NCI-H146 treated with DMSO at 0.1 percent for 48 hours (cell line): ENCODE data around the gene MIB2.

Experiments used
- DNase-seq: peaks from one replicate; lab custom pipeline; 2025; ENCODE audit not compliant: unreplicated experiment; lab: John Stamatoyannopoulos, UW

The MIB2 gene

GRCh38 chr1:1598051-1598719 lies 17.1 kb upstream of the MIB2 start:
- no peak for DNase-seq

DNA sequence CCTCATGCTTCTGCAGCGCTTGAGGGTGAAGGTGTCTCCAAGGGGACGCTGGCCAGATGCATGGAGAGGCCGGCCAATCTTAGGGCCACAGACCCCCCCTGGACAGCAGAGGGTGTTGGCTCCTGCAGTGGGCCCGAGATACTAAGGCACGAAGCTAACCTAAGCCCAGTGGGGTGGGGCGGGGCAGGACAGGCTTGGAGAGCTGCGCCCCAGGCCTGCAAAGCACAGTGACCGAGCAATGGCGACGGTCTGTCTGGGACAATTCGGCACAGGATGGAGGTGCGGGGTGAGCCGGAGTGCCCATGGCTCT lies 16.6 kb upstream of the MIB2 start:
- DNase-seq = no peak

GRCh38 chr1:1599030-1599934 lies 16.0 kb upstream of the MIB2 start:
- no peak for DNase-seq

DNA sequence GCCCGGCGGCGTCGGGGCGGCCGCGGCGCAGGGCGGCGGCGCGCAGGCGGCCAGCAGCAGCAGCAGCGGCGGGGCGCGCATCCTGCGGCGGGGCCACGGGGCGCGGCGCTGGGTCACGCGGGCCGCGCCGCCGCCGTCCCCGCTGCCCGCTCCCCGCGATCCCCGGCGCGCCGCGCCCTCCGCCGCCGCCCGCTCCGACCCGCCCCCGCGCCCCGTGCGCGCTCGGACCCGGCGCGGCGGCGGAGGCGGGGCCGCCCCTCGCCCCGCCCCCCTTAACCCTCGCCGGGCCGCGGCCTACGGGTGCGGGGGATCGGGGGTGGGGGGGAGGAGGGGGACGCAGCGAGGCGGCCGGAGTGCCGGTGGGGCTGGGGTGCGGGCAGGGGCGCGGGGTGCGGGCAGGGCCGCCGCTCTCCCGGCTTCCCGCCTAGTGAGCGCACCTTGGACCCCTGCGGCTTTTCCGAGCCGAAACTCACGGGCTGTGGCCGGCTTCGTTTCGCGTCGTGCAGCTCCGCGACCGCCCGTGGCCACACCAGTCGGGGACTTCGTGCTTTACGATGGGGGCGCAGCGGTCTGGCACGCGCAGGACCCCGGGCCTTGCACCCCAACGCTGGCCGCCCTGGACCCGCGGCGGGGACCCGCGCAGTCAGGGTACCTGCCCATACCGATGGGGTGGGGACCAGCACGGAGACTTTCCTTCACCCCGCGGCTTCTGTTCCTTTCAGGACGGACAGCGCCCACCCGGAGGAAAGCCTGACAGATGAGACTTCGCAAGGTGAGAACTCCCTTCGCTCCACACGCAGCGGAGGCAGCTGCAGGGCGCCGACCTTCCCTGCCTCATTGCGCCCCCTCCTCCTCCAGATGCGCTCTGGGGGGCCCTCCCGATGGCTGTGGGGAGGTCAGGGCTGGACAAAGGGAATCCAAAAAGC lies 15.1 kb upstream of the MIB2 start, which contains the start of gene FNDC10:
Gene FNDC10 (minus strand): TSS at position 201 of the 926 bp plus-strand sequence. CDS start 120 bp downstream, at position 81.
- DNase-seq = no peak

DNA sequence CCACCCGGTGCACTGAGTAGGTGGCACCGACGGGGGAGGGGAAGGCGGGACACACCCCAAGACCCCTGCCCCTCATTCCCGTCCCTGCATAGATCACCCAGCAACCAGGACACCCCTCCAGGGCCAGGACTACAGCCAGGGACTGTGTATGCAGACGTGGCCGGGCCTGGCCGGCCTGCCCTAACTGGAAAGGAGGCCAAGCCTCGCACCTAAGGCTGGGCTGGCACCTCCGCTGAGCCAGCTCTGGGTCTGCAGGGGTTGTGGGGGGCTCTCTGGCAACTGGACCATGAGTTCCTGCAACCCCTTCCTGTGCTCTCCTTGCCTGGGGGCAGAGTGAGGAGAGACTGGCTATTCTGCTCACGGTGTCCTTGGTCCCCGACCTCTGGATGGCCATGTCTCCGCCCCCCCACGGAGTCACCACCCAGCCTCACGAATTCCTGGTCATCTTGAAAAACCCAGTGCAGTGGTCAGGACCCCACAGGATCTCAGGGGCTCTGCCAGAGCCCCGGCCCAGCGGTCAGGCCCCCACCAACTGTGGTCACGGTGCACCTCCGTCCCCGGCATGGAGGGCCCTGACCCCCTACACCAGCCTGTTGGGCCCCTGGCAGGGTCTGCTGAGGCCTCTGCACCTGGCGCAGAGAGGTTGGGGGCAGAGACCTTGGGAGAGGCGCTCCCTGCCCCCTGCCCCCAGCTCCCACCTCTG lies 14.3 kb upstream of the MIB2 start:
- no peak for DNase-seq

DNA sequence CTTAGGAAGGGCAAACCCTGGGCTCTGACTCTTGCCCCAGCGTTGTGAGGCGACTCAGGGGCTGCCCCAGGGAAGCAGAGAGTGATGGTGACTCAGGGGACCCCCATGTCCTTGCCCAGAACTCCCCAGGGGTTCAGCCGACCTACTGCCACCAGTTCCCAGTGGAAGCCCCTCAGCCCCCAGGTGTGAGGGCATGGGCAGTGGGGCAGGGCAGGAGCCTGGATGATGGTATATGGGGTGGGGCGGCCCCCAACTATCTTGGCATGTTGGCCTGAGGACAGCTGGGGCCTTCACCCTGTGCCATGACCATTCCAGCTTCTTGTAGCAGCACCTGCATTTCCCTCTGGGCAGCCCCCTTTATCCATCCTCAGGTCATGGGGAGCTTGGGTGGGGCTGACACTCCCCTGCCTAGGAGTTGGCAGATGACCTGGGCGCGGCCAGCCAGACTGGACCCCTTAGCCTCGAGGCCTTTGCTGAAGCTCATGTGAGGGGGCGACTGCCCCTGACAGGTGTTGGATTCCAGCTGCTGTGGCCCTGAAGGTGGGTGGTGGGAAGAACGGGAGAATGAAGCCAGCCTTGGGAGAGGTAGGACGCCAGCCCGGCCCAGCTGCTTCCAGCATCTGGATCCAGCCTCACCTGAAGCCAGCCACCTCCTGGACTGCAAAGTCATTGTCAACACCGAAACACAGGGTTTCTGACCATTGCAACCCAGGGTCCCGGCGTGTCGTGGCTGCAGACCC lies 13.6 kb upstream of the MIB2 start:
- DNase-seq = no peak

DNA sequence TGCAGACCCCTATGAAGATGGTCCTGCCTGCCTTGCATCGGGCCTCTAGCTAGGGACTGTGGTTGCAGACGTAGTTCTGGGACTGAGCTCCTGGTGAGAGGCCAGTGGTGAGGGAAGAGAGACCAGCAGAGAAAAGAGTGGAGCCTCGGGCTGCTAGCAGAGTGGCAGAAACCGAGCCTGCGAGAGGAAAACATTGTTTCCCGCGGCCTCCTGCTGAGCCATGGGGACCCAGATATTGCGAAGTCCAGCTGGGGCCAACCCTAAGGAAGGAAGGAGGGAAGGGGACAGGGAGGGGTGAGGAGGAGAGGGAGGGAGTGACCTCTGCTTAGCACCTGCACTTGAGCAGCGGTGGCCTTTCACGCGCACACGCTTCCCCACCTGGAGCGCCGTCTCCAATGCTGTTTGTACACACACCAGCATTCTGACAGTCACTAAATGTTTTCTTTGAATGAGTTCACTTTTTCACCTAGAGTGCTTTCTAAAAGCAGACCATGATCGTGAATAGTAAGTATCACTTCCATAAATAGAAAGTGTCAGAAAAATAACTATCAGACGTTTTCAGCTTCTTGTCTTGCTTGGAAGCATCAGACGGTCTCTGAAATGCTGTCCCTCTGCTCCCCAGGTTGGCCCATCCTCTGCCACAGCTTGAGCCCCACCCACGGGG lies 12.9 kb upstream of the MIB2 start:
- no peak for DNase-seq

GRCh38 chr1:1602968-1603506 lies 12.3 kb upstream of the MIB2 start:
- DNase-seq = no peak

GRCh38 chr1:1603671-1604373 lies 11.5 kb upstream of the MIB2 start:
- no peak for DNase-seq

DNA sequence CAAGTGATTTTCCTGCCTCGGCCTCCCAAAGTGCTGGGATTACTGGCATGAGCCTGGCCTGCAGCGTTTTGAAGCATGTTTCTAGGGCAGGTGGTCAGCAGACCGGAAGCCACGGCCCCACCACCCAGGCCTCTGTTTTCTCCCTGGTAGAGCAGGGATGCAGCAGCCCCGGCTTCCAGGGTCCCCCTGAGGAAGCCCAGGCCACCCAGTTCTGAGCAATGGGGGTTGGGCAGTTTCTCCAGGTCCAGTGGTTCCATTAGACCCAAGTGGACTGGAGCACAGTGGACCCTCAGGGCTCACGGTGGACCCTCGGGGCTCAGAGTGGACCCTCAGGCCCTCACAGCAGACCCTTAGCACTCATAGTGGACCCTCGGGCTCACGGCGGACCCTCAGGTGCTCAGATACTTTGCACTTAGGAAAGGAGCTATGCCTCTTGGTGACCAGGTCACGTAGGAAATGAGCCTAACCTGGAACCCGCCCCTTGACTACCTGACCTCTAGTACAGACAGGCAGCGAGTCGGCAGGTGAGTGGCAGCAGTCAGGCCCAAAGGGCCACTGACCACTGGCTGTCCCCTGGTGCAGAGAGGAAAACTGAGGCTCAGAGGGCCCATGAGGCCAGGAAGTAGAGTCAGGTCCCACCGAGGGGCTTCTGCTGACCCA lies 10.8 kb upstream of the MIB2 start:
- no peak for DNase-seq

DNA sequence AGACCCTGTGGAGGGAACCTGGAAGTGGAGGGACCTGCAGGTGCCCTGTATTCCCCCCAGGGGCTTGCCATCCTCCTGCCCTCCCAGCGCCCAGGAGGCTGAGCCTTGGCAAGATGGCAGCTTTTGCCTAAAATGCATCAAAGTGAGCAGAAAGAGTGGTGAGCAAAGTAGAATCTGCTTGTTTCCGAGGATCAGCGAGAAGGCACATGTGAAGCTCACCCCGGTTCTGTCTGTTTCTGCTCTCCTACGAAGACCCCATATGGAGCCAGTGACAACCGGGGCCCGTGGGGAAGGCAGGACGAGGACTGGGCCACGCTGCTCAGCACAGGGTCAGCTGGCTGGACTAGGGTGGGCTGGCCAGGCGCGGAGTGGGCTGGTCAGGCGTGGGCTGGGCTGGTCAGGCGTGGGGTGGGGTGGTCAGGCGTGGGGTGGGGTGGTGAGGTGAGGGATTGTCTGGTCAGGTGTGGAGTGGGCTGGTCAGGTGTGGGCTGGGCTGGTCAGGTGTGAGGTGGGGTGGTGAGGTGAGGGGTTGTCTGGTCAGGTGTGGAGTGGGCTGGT lies 10.2 kb upstream of the MIB2 start:
- DNase-seq = no peak

GRCh38 chr1:1605724-1606123 lies 9.6 kb upstream of the MIB2 start:
- DNase-seq = no peak

- no peak for DNase-seq
Measured at GRCh38 chr1:1606232-1606631, 9.1 kb upstream of the MIB2 start.

DNA sequence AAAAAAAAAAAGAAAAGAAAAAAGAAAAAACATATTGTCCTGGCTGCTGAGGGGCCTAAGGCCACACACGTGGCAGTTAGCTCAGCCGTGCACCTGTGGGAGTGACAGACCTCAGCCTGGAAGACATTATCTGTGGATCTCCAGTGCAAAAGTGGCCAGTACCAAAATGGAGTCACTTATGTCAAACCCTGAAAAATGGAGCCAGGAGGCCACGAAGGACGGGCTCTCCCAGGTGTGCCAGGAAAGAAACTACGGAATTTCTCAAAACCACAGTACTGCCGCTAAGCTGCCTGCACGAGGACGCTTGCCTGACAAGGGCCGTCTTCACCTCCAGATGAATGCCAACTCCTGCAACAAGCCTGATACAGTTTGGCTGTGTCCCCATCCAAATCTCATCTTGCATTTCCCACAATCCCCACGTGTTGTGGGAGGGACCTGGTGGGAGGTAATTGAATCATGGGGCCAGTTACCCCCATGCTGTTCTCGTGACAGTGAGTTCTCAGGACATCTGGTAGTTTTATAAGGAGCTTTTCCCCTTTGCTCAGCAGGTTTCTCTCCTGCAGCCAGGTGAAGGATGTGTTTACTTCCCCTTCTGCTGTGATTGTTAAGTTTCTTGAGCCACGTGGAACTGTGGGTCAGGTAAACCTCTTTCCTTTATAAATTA lies 5.3 kb upstream of the MIB2 start:
- DNase-seq = no peak

GRCh38 chr1:1610796-1611195 lies 4.5 kb upstream of the MIB2 start:
- DNase-seq = no peak

DNA sequence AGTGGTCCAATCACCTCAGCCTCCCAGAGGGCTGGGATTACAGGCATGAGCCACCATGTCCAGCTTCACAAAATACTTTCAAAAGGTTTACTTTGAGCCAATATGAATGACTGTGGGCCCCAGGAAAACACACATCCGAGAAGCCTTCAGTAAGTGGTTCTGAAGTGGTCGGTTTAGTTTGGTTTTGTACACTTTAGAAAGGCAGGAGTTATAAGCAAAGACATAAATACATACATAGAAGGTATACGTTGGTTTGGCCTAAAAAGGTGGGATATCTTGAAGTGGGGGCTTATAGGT lies 3.2 kb upstream of the MIB2 start:
- no peak for DNase-seq

DNA sequence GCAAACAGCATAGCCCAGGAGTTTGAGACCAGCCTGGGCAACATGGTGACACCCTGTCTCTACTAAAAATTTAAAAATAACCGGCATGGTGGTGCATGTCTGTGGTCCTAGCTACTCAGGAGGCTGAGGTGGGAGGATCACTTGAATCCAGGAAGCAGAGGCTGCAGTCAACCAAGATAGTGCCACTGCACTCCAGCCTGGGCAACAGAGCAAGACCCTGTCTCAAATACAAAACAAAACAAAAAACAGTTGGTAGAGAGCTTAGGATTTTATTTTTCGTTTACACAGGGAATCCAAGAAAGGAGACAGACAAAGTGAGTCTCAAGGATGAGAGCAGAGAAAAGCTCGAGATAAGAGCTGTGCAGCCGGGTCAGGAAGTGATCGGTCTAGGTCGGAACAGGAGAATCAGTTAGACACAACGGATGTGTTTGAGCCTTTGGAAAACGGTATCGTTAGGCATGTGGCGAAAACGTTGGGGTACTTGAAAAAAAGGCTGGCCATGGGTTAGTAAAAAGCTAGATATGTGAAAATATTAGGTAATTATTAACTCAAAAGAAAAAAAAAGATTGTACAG lies 1.7 kb upstream of the MIB2 start:
- no peak for DNase-seq
